GM10266 (cell line): ENCODE measurements around the gene ADCY1.
A peak's percentile ranks its signal among the peaks of the same experiment; 100 is the strongest.

ENCODE experiments used
- DNase-seq: peaks from one replicate; pipeline ENCODE4 v3.0.0; 2012; ENCODE audit errors: extremely low spot score
- CTCF ChIP-seq: IDR thresholded peaks from 2 replicates; pipeline ENCODE4 v1.5.1; 2012; ENCODE audit warnings: mild to moderate bottlenecking, low read depth; ENCODE audit not compliant: control insufficient read depth, insufficient read depth; ENCODE audit errors: missing control alignments

Gene ADCY1

GRCh38 chr7:45564485-45564884, 9.7 kb upstream of the ADCY1 start:
- DNase-seq, result no peak
- no peak for TF ChIP-seq CTCF

GRCh38 chr7:45564886-45565455, 9.2 kb upstream of the ADCY1 start:
- DNase-seq, result no peak

GRCh38 chr7:45566386-45566785, 7.8 kb upstream of the ADCY1 start:
- no peak for DNase-seq
- no peak for TF ChIP-seq CTCF

More at GRCh38 chr7:45564886-45565455, 9.2 kb upstream of the ADCY1 start:
- no peak for TF ChIP-seq CTCF

- no peak for DNase-seq
- no peak for TF ChIP-seq CTCF
These were observed 7.2 kb upstream of the ADCY1 start for GRCh38 chr7:45566961-45567360.

- no peak for TF ChIP-seq CTCF
- peak; percentile 4 for DNase-seq
These were observed 6.5 kb upstream of the ADCY1 start for GRCh38 chr7:45567713-45568112.

GRCh38 chr7:45568536-45569289, 5.5 kb upstream of the ADCY1 start:
- TF ChIP-seq CTCF, result no peak
- DNase-seq, result peak; percentile 6

- peak; percentile 4 for DNase-seq
- no peak for TF ChIP-seq CTCF
These were observed 4.9 kb upstream of the ADCY1 start for GRCh38 chr7:45569290-45569685.
